ENCODE results near the gene MGAT3.

GRCh38 chr22:39415506-39415905, 41.3 kb upstream of the MGAT3 start:
- TF ChIP-seq CTCF (IDR thresholded peaks at IDR 0.05) (no peak), POLR2AphosphoS5 (IDR thresholded peaks at IDR 0.05) (no peak)
